IPS-NIHi7 (cell line): ENCODE data around the gene VEPH1.

ENCODE experiments used
- DNase-seq: peaks from one replicate; pipeline ENCODE4 v3.0.0; 2012; ENCODE audit warnings: mixed read lengths; ENCODE audit errors: extremely low spot score

The VEPH1 gene

DNA sequence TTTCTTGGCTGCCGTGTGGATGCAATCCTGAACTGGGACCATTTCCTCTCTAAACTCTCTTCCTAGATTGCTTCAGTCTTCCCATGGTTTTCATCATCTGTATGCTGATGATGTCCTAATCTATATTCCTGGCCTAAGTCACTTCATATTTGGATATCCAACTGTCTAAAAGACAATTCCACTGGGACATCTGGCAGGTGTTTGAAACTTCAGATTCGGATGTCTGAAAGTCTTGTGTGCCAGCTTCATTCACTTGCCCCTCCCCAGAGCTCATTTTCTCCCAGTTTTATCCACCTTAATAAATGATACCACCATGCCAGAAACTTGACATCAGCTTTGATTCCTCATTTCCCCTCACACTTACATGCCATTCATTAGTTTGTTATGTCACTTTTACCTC, 201.5 kb downstream of the VEPH1 start:
- DNase-seq, result no peak

- DNase-seq, result no peak
Measured at GRCh38 chr3:157300981-157301663, 202.1 kb downstream of the VEPH1 start.

DNA sequence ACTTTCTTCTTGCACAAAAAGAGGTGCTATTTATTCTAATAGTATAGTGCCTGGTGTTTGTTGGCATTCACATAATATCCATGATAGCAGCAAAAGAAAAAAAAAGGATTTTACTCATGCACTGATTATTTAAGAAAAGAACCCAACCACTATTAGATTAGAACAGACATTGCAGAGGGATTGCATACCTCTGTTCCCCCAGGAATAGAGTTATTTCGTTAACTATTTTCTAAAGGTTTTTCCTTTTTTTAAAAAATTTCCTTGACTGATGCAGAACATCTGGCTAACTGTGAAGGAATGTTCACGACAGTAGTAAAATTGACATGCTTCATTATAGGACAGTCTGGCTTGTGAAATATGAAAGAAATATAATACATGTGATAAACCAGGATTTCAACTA, 203.1 kb downstream of the VEPH1 start:
- DNase-seq, result no peak

DNA sequence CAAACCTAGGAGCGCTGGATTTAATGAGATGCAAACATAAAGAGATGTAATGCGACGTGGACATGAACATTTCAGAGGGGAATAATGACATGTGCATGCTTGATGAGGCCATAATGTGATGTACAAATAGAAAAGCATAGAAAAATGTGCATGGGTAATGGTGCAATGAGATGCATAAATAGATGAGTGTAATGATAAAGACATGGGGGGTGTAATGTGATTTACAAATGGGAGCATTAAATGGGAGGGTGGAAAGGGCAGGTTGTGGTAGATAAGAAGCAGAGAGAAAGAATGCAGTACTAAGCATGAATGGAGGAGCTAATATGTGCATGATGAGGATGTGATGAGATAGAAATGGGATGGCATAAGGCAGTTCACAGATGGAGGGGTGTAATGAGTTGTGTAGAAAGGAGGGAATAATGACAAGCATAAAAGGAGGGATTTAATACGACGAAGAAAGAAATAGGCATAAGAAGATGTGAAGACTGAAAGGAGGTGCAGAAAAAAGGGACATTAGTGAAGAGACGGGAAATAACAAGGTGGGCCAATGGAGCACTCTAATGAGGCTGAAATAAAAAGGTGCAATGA, 205.8 kb downstream of the VEPH1 start:
- DNase-seq, result no peak

- no peak for DNase-seq
Measured at GRCh38 chr3:157294953-157295352, 208.3 kb downstream of the VEPH1 start.

GRCh38 chr3:157294491-157294890, 208.7 kb downstream of the VEPH1 start:
- DNase-seq, result no peak

DNA sequence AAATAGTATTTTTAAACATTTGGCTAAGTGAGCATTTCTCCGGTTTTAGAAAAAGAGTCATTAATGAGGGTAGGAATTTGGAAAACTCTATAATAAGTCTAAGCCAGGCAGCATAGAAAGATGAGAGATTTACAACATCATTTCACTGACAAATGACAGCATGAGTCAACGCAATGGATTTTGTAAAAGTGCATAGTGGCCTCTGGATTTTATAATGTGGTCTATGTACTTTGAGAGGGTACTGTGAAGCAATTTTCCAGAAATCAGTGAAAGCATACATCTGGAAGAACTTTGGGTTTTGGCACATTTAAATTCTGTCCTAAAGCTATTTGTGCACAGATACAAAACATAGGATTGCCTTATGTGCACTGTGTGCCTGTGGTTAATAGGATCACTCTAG, 212.4 kb downstream of the VEPH1 start:
- no peak for DNase-seq

DNA sequence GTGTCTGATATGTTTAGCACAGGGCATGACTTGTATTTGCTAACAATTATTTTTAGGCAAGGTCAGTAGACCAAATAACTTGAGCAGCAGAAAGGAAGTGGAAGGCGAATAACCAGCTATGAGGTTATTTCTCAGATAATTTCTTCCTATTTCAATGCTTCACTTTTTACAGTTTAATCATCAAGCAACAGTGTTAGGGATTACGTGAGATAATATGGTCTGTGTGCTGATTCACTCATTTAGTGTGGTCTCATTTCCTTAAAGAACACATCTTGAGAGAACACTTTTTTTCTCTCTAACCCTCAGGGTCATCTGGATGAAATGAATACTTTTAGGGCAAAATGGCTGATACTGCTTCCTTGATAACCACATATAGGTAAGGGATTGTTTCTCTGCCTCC, 217.2 kb downstream of the VEPH1 start:
- DNase-seq, result no peak

GRCh38 chr3:157285141-157285540, 218.1 kb downstream of the VEPH1 start:
- DNase-seq, result no peak

GRCh38 chr3:157284688-157285087, 218.5 kb downstream of the VEPH1 start:
- no peak for DNase-seq

DNA sequence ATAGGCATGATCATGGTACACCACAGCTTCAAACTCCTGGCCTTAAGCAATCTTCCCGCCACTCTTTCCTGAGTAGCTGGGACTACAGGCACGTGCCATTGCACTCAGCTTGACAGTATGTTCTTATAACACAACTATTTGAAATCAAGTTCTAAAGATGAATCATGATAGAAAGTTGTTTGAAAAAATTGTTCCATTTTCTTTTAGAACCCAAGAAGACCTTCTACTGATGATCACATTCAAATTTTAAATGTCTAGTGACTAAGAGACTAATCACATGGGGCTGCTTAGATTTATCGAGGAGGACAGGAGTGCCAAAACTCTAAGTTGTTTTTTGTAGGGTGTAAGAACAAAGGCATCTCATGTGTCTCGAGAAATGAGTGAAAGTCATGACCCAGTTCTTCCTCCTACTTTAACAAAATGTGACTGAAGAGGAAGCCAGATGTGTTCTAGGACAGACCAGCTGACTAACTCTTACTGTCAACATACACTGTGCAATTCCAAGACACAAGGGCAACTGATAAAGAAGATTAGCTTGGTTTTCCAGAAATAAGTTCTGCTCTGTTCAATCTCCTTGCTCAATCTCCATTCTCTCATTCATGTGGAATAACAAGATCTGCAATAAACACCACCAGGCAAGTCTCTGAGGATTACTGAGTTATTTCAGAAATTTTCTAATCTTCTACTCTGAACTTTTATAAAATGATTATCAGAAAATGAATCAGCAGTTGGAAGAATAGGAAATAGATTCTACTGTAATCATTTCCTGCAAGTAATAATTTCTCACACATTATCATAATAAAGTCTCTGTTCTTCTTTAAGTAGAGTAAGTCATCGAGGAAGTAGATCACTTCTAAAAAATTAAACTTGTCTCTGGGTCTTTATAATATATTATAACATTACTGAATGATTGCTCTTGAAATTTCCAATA, 220.7 kb downstream of the VEPH1 start:
- DNase-seq, result no peak

DNA sequence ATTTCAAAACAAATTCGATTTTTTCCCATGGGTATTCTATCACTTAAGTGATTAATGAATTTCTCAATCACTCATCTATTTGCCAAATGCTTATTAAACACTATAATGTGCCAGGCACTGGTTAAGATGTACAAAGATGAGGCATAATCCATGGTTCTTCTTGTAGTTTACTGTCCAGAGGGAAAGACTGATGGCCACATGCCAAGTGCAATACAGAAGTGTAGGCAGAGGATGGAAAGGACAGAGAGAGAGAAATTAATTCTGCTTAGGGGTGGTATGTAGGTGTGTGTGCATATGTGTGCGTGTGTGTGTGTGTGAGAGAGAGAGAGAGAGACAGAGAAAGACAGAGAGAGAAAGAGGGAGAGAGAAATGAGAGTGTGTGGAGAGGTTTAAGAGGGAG, 222.4 kb downstream of the VEPH1 start:
- DNase-seq, result no peak

GRCh38 chr3:157280354-157280753, 222.9 kb downstream of the VEPH1 start:
- DNase-seq, result no peak

GRCh38 chr3:157279237-157279636, 224.0 kb downstream of the VEPH1 start:
- no peak for DNase-seq

DNA sequence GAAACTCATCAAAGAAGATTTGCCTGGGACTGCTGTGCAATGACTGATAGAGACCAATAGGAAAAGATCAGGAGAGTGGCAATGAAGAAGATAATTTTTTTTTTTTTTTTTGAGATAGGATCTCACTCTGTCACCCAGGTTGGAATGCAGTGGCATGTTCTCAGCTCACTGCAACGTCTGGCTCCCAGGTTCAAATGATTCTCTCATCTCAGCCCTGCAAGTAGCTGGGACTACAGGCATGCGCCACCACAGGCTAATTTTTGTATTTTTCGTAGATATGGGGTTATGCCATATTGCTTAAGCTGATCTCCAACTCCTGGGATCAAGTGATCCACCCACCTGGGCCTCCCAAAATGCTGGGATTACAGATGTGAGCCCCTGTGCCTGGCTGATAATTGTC, 226.4 kb downstream of the VEPH1 start:
- DNase-seq, result no peak

DNA sequence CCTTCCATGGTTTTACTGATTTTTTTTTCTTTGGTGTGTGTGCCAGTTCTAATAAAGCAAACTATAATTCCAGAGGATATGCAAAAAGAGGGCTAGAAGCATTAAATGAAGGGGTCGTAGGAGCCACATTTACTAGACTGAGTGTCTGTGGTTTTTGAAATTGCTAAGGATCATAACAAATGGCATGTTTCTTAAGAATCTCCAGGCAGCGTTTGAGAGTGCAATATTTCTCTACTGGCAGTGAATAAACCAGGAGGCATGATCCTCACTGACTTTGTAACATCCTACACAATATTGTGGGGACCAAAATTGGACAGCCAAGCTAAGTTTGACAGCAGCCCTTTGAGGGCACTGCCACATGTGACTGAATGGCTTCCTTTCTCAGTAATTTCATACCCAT, 227.4 kb downstream of the VEPH1 start:
- no peak for DNase-seq

DNA sequence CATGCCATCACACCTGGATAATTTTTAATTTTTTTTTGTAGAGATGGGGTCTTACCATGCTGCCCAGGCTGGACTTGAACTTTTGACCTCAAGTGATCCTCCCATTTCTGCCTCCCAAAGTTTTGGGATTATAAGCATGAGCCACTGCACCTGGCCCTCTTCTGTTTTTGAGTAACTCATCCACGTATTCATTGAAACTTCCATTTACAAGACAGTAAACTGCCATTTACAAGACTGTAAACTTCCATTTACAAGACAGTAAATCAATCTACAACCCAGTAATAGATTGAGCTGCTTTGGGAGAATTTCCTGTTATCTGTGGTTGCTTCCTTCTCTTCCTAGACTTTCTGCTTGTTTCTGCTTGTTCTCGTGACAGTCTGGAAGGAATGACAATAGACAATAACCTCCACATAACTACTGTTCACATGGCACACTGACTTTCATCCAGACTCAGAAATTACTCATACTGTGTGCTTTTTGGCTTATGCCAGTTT, 228.5 kb downstream of the VEPH1 start:
- peak; percentile 19 for DNase-seq

- DNase-seq, result no peak
Measured at GRCh38 chr3:157271283-157271882, 231.8 kb downstream of the VEPH1 start.

DNA sequence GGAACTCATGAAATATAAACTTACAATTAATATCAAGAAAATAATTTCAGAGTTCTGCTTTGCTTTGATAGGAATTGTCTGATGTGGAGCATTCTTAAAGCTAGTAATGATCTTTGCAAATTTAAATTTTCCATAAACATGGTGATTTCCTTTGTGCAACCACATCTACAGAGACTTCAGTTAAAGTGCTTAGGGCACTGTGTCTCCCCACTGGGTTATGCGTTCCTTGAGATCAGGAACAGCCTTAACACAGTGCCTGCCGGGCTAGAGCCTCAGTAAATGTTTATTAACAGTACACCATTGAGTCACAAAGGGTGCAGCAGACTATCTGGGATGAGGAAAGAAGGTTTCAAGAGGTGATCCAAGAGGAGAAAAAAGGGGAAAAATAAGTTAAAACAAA, 235.2 kb downstream of the VEPH1 start:
- DNase-seq, result no peak

- no peak for DNase-seq
Measured at GRCh38 chr3:157265931-157266330, 237.3 kb downstream of the VEPH1 start.

DNA sequence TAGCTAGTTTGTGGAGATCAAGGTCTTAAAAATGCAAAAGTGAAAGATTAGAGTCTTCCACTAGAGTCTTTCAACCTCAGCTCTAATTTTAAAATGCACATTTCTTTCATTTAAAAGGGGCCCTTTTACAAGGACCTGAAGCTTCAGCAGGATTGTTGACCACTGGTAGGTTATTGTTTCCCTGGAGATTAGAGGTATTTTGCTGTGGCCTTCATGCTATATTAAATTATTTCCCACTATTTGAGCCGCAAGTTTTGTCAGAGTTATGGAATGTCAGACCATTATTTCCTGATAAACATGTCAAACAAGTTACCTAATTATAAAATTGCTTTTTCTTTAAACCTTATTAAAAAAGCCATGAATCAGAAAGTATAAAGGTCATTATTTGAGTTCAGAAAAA, 240.2 kb downstream of the VEPH1 start:
- DNase-seq, result no peak

GRCh38 chr3:157261000-157261399, 242.2 kb downstream of the VEPH1 start:
- DNase-seq, result no peak
